GM18505 (cell line): ENCODE data around the gene LMLN.
A peak's percentile ranks its signal among the peaks of the same experiment; 100 is the strongest.
"Not testable (repeated sequence)": the region's sequence is repeated elsewhere in the genome, so short reads cannot be mapped to it uniquely, and the experiment has no call there.

Experiments
- ATAC-seq: cut with Tn5 transposase; IDR thresholded peaks from one replicate; pipeline ENCODE4 v1.9.1; 2021; ENCODE audit not compliant: unreplicated experiment
- POLR2A ChIP-seq: IDR thresholded peaks from 4 replicates; pipeline ENCODE4 v1.6.1; 2011; ENCODE audit warnings: borderline replicate concordance; ENCODE audit not compliant: insufficient read depth, insufficient read length; ENCODE audit errors: extremely low read depth

Gene LMLN

DNA sequence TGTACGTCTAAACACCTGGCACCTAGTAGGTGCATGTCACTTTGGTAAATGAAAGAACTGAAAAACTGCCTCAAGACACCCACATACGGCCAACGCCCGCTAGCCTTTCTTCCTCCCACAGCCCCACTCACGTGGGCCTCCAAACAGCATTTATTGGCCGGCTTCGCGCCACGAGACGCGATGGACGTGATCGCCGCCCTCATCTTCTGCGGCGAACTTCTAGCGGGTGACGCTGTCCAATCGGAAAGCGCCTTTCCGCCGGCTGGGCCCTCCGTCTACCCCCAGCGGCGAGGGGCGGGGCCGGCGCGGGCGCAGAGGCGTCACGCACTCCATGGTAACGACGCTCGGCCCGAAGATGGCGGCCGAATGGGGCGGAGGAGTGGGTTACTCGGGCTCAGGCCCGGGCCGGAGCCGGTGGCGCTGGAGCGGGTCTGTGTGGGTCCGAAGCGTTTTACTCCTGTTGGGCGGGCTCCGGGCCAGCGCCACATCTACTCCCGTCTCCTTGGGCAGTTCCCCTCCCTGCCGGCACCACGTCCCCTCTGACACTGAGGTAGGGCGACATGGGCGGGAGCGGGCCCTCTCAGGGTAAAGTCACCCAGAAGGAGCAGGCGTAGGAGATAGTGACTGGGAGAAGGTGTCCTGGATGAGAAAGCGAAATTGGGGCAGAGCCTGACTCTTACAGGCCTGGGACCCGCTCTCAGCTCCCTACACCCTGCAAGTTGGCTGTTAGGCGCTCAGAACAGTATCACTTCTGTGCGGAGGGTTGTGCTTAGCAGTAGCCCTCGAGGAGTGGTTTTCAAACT lies at the start of gene LMLN:
Gene LMLN (plus strand): TSS at position 327 of the 803 bp plus-strand sequence. CDS start 29 bp downstream, at position 356.
- ATAC-seq = peak; percentile 98
- TF ChIP-seq POLR2A = peak; percentile 70

DNA sequence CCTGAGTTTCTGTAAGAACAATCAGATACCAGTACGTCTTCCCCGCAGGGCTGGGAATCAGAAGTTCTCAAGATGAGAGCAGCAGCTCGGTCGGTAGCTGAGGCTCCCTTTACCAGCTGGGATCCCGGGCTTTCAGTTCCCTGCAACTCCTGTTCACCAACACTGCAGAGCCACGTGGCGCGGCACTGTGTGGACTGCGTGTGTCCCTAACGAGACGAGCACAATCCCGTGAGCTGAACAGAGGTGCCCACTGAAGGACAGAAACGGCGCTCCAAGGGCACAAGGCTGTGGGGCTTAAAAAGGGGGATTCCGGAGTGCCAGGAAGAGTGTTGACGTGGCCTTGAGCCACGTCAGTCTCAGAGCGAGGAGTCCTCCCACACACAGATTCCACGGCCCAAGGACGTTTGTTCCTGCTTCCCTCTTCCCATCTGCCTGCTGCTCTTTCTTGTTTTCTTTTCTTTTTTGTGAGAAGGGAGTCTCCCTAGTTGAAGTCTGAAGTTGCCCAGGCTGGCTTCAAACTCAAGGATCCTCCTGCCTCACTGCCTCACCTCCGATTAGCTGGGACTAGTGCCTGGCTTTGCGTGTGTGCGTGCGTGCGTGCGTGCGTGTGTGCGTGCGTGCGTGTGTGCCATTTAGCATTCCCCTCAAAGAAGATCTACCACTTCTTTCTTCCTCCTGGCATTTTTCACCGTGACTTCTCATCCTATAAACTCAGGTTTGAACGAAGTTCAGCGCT lies 47.1 kb upstream of the LMLN start:
- peak; percentile 57 for TF ChIP-seq POLR2A
- ATAC-seq = no peak

DNA sequence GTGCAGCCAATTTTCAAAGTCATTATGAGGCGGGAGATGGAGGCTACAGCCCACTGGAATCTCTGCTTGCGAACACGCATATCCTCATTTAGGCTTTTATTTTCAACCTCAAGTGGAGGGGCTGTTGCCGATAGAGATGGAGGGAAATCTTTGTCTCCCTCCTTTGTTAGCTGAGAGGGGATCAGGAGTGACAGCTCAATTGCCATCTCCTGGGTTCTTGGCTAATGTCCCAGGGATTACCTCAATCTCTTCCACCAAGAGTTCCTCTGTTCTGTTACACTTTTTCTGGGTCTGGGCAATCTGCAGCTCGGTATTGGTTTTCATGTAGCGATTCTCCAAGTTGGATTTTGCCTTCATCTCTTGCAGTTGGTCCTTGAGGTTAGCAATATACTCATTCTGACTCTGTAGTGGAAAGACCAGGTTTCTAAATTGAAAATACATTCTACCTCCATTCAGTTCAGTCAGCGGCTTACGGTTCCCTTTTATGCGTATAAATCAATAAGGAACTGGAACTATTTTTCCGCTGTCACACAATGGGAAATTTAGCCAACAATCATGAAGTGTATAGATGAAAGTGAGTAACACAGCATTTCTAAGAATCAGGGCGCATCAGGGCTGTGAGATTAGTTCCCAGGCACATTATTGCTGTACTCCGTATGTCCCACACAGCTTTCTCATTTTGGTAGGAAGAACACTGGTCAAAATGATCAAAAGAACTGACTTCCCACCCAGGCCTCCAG lies 46.2 kb upstream of the LMLN start:
- no peak for ATAC-seq
- TF ChIP-seq POLR2A = no peak

GRCh38 chr3:197921429-197922275 lies 38.4 kb upstream of the LMLN start:
- not testable (repeated sequence) for ATAC-seq

DNA sequence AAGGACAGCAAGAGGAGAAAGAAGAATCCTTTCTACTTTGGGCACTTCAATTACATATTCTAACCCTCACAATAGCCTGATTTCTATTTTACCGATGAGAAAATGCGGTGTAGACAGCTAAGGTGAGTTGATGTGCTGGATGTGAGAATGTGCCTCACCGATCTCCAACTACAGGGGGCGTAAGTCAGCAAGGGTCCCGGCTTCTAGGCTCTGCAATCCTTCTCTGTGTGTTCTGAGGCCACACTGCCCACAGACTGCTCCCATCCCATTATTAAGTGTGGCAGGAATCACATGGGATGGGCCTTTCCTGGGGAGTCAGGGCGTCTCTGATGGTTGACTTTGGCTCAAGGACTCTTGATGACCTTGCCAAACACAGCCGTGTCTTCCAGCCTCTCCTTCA lies 33.6 kb upstream of the LMLN start:
- TF ChIP-seq POLR2A = no peak
- ATAC-seq = no peak

GRCh38 chr3:197927578-197927977 lies 32.4 kb upstream of the LMLN start:
- ATAC-seq = not testable (repeated sequence)

- no peak for ATAC-seq
- TF ChIP-seq POLR2A = no peak
Observed at GRCh38 chr3:197936819-197937384, 23.1 kb upstream of the LMLN start.

DNA sequence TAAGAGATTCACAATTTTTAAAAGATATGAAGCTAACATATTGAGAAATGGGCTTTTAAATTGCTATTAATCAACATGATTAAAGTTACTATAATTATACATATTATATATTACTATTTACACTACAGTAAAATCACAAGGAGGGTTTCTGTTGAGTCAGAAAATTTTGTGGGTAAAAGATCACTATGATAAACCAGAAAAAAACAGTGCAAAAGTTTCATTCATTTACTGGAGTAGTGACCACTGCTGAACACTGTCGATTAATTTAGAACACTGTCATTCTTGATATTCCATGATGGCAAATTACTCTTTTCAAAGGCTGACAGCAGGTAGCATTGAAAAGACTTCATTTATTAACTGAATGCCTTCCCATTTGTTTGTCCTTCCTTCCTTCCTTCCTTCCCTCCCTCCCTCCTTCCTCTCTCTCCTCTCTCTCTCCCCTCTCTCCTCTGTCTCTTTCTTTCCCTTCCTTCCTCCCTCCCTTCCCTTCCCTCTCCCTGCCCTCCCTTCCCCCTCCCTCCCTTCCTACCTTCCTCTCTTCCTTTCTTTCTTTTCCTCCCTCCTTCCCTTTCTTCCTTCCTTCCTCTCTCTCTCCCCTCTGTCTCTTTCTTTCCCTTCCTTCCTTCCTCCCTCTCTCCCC lies 19.2 kb upstream of the LMLN start:
- TF ChIP-seq POLR2A = no peak
- no peak for ATAC-seq

DNA sequence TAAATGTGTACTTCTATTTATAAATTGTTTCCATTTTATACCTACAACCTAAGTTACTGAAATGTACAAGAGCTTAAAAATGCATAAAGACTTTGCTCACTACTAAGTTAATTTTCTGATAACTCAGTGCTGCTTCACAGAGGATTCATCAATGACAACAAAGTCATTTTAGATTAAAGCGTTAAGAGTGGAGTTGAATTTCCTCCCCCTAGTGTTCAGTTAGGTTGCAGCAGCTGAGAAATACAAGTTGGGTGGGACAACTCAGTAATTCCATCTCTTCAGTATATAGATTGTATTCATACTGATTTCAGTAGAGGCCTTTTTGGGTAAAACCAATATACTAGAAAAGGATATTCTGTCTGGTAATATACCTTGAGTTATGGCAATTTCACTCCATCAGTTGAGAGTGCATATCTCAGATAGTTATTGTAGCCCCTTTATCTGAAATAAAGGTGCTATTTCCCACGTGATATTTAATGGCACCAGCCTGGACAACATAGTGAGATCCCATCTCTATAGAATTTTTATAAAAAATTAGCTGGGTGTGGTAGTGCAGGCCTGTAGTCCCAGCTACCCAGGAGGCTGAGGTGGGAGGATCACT lies 17.0 kb upstream of the LMLN start:
- peak; percentile 55 for ATAC-seq
- no peak for TF ChIP-seq POLR2A

GRCh38 chr3:197949191-197949777 lies 10.7 kb upstream of the LMLN start:
- ATAC-seq = no peak
- TF ChIP-seq POLR2A = no peak

DNA sequence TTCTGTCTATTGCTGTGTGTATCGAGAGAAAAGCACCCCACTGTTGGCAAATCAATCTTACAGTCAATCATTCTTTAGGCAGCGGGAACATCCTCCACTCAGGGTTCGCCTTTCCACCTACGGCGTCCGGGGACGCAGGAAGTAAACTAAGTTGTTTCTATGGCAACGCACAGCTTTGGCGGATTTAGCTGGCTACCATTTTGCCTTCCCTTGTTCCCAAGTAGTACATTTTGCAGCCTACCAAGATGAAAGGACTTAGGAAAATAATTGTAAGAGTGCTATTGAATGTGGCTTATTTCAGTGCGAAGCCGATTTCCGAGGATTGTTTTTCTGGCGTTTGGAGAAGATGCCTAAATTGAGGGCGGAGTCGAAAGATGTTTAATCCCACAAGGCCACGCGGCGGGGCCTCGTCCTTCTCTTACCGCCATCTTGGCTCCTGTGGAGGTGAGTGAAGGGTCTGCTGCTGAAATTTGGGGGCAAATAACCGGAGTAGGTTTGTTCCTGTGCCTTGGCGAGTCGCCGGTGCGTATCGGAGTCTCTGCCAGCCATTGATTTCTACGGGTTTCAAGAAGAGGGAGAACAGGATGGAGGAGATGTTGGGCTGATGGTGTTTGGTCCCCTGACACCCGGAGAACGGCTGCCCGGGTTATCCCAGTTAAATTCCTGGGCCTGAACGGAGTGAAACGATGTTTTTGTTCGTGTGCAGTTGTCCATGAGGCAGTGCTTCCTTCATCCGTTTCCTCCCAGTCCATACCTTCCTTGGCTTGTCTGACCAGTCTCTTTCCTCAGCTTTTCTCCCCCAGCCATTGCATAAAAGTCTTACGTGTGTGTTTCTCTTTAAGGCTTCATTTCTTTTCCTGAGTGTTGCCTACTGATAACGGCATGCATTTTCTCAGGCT lies 10.0 kb upstream of the LMLN start, which contains the start of gene RPL35A:
Gene RPL35A (plus strand): TSS at position 413 of the 899 bp plus-strand sequence. CDS start 778 bp downstream, outside the sequence.
- ATAC-seq = peak; percentile 86
- TF ChIP-seq POLR2A = peak; percentile 99
